ENCODE results near the gene OCIAD1.

OCIAD1 gene, protein sequence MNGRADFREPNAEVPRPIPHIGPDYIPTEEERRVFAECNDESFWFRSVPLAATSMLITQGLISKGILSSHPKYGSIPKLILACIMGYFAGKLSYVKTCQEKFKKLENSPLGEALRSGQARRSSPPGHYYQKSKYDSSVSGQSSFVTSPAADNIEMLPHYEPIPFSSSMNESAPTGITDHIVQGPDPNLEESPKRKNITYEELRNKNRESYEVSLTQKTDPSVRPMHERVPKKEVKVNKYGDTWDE

GRCh38 chr4:48830706-48831531, at the start of gene OCIAD1:
TSS of gene OCIAD1 (plus strand) at chr4:48831088. CDS start at chr4:48832625, 1,537 bp downstream.
- TF ChIP-seq EZH2 (optimal IDR thresholded peaks at IDR 0.05; ENCODE audit: low read depth, low read length), result no peak
- TF ChIP-seq EZH2phosphoT487 (IDR thresholded peaks at IDR 0.05; ENCODE audit: low read length), result no peak
- no peak for TF ChIP-seq CTCF (IDR thresholded peaks at IDR 0.05; ENCODE audit: low read length)
- 0 out of 2 replicates have a peak, but pooled peaks cover 2% of the 10 kb centered on the region for H3F3A ChIP-seq (ENCODE audit: insufficient read depth, low read length)
- H3K9ac ChIP-seq (ENCODE audit: low read length), result peak within 1 kb of the TSS; percentile 99
- H3K4me2 ChIP-seq (ENCODE audit: low read depth, low read length), result peak within 1 kb of the TSS; percentile 84
- no peaks in the 10 kb centered on the region for H3K9me3 ChIP-seq (replicated peaks; ENCODE audit: insufficient read depth, low read length)
- H3K36me3 ChIP-seq (replicated peaks; ENCODE audit: insufficient read depth, low read length), result peaks cover 10% of the 10 kb centered on the region; the same call in 1 of the 2 replicates
- peaks cover 38% of the 10 kb centered on the region for H3K79me2 ChIP-seq (ENCODE audit: low read length)
- H3K27me3 ChIP-seq (replicated peaks; ENCODE audit: insufficient read depth, low read length), result no peaks in the 10 kb centered on the region
- no peaks in the 10 kb centered on the region for H4K20me1 ChIP-seq (ENCODE audit: insufficient read depth, low read length)
- H3K4me3 ChIP-seq (ENCODE audit: low read length), result peak within 1 kb of the TSS; percentile 97
- DNase-seq, result peak; percentile 100
- peak within 1 kb of the TSS; percentile 89 for H3K27ac ChIP-seq (ENCODE audit: low read length)
- peak within 1 kb of the TSS; percentile 96 for H2AFZ ChIP-seq (ENCODE audit: low read length)
- no peaks in the 10 kb centered on the region for H3K9me2 ChIP-seq (replicated peaks; ENCODE audit: insufficient read depth, low read length)
- H3K4me1 ChIP-seq (ENCODE audit: low read length), result peaks cover 12% of the 10 kb centered on the region; the same call in 1 of the 2 replicates

DNA sequence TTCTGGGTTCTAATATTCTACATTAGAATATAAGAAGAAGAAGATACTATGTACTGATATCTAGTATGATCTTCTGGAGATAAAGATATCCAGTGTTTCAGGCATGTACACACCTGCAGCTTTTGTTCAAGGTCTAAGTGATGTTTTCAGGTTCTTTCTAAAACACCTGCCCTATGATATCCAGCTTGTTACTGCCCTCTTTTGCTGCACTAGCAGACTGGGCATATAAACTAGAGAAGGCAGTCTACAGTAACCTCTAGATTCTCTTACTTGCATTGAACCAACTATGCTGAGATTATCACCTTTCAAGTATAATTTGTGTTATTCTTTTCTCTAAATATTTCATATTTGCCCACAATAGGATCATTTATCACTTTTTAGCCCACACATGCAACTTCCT, 48.9 kb upstream of the OCIAD1 start:
- no peak for DNase-seq
- Histone ChIP-seq H3K4me1 (ENCODE audit: low read length) (peaks cover 9% of the 10 kb centered on the region; the same call in 1 of the 2 replicates), H3K79me2 (ENCODE audit: low read length) (peaks cover 23% of the 10 kb centered on the region), H2AFZ (ENCODE audit: low read length) (no peak overlapping the region), H3K9ac (ENCODE audit: low read length) (no peak overlapping the region), H3K27me3 (replicated peaks; ENCODE audit: insufficient read depth, low read length) (no peaks in the 10 kb centered on the region), H3K9me2 (replicated peaks; ENCODE audit: insufficient read depth, low read length) (no peaks in the 10 kb centered on the region), H4K20me1 (ENCODE audit: insufficient read depth, low read length) (peaks cover 3% of the 10 kb centered on the region; the same call in 1 of the 2 replicates), H3F3A (ENCODE audit: insufficient read depth, low read length) (peaks cover 24% of the 10 kb centered on the region), H3K9me3 (replicated peaks; ENCODE audit: insufficient read depth, low read length) (no peaks in the 10 kb centered on the region), H3K36me3 (replicated peaks; ENCODE audit: insufficient read depth, low read length) (no peaks in the 10 kb centered on the region), H3K4me2 (ENCODE audit: low read depth, low read length) (no peak overlapping the region), H3K27ac (ENCODE audit: low read length) (no peak overlapping the region), H3K4me3 (ENCODE audit: low read length) (no peak overlapping the region)
- TF ChIP-seq EZH2 (optimal IDR thresholded peaks at IDR 0.05; ENCODE audit: low read depth, low read length) (no peak), CTCF (IDR thresholded peaks at IDR 0.05; ENCODE audit: low read length) (no peak), EZH2phosphoT487 (IDR thresholded peaks at IDR 0.05; ENCODE audit: low read length) (no peak)

DNA sequence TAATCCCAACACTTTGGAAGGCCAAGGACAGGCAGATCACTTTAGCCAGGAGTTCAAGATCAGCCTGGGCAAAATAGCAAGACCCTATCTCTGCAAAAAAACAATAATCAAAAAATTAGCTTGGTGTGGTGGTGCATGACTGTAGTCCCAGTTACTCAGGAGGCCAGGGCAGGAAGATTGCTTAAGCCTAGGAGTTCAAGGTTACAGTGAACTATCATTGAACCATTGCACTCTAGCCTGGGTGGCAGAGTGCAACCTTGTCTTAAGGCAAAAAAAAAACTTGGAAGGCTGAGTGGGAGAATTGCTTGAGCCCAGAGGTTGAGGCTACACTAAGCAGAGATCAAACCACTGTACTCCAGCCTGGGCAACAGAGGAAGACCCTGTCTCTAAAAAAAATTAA, 45.6 kb upstream of the OCIAD1 start:
- Histone ChIP-seq H3K36me3 (replicated peaks; ENCODE audit: insufficient read depth, low read length) (no peaks in the 10 kb centered on the region), H3K4me3 (ENCODE audit: low read length) (no peak overlapping the region)

More for the DNA sequence above, 45.6 kb upstream of the OCIAD1 start:
- Histone ChIP-seq H3K9me3 (replicated peaks; ENCODE audit: insufficient read depth, low read length) (no peaks in the 10 kb centered on the region), H3K4me2 (ENCODE audit: low read depth, low read length) (no peak overlapping the region), H3K4me1 (ENCODE audit: low read length) (no peaks in the 10 kb centered on the region), H3K27ac (ENCODE audit: low read length) (no peak overlapping the region), H3K27me3 (replicated peaks; ENCODE audit: insufficient read depth, low read length) (no peaks in the 10 kb centered on the region), H3K79me2 (ENCODE audit: low read length) (no peaks in the 10 kb centered on the region), H3K9me2 (replicated peaks; ENCODE audit: insufficient read depth, low read length) (no peaks in the 10 kb centered on the region), H4K20me1 (ENCODE audit: insufficient read depth, low read length) (no peaks in the 10 kb centered on the region), H3F3A (ENCODE audit: insufficient read depth, low read length) (peaks cover 8% of the 10 kb centered on the region), H2AFZ (ENCODE audit: low read length) (no peak overlapping the region), H3K9ac (ENCODE audit: low read length) (no peak overlapping the region)
- no peak for DNase-seq
- TF ChIP-seq EZH2phosphoT487 (IDR thresholded peaks at IDR 0.05; ENCODE audit: low read length) (no peak), EZH2 (optimal IDR thresholded peaks at IDR 0.05; ENCODE audit: low read depth, low read length) (no peak), CTCF (IDR thresholded peaks at IDR 0.05; ENCODE audit: low read length) (no peak)
